K562 (cell line): ENCODE results near the gene NKIRAS2. TPM values are rescaled to one million over a fixed set of nuclear protein-coding genes. Genes with fewer than 3 reads are reported as not detected.

Experiments used
- ATAC-seq: fragments of 200-7000 bp; cut with Tn5 transposase; 3 replicates; pipeline ENCODE4 v1.9.1; 2020; ENCODE audit warnings: moderate library complexity
- BruUV-seq: library from RNA; stranded (reverse); fragments of 400-500 nt; replicated peaks from 2 replicates; lab custom pipeline; 2021; lab: Mats Ljungman, UMichigan
- CTCF ChIA-PET: fragments of 300-600 bp; formaldehyde crosslinking; extraction: SDS; loops from one replicate; lab custom pipeline; 2021; ENCODE audit warnings: low intra/inter-chr PET ratio; lab: Yijun Ruan, JAX
- POLR2A ChIA-PET: fragments of 300-600, 350-650 bp; sonication (Branson Sonifier 250); formaldehyde crosslinking; extraction: SDS; loops from one replicate; lab custom pipeline; 2021; ENCODE audit warnings: antibody characterized with exemption, inconsistent platforms; lab: Yijun Ruan, JAX
- DNase-seq, 4 experiments: peaks; one replicate each; pipeline versions ENCODE4 v3.0.0 to v3.0.0-alpha.2; 2011 to 2018; ENCODE audit warnings: low spot score in 3 of 4, mixed read lengths in 3 of 4; ENCODE audit errors: extremely low read depth in 1 of 4
- FAIRE-seq: peaks from 2 replicates; lab custom pipeline; 2011; peaks lifted over from hg19 to GRCh38; lab: Jason Lieb, UNC
- H2AFZ ChIP-seq: 2 replicates; pipeline ENCODE4 v1.6.0; 2011; ENCODE audit warnings: low read depth, low read length, control low read depth, inconsistent platforms
- H3K27ac ChIP-seq: fragments of 200-600 bp; 3 replicates; pipeline ENCODE4 v1.8.0; 2011; ENCODE audit warnings: low read depth, mild to moderate bottlenecking, control low read depth, inconsistent platforms, low read length, moderate library complexity, mixed read lengths; ENCODE audit errors: extremely low read depth
- H3K27me3 ChIP-seq, 2 experiments: fragments of 300-600 bp in 1 of 2; 2 replicates in 1 of 2; 3 replicates in 1 of 2; pipeline versions ENCODE4 v1.6.0 to v1.8.0; 2011; ENCODE audit warnings: inconsistent platforms in 2 of 2, low read length in 2 of 2, mild to moderate bottlenecking in 1 of 2, mixed read lengths in 1 of 2, moderate library complexity in 1 of 2; ENCODE audit not compliant: control insufficient read depth in 2 of 2, insufficient read depth in 2 of 2
- H3K36me3 ChIP-seq: fragments of 300-600 bp; 3 replicates; pipeline ENCODE4 v1.8.0; 2011; ENCODE audit warnings: mild to moderate bottlenecking, low read length, inconsistent platforms; ENCODE audit not compliant: control insufficient read depth, insufficient read depth
- H3K4me1 ChIP-seq, 2 experiments: fragments of 200-600 bp in 1 of 2; replicated peaks in 1 of 2; 2 replicates in 1 of 2; 3 replicates in 1 of 2; pipeline versions ENCODE4 v1.5.1 to v1.8.0; 2011; ENCODE audit warnings: inconsistent platforms in 2 of 2, low read length in 2 of 2, mild to moderate bottlenecking in 1 of 2, mixed read lengths in 1 of 2, moderate library complexity in 1 of 2; ENCODE audit not compliant: control insufficient read depth in 2 of 2, insufficient read depth in 2 of 2
- H3K4me2 ChIP-seq: 2 replicates; pipeline ENCODE4 v1.6.1; 2011; ENCODE audit warnings: low read length, control low read depth, inconsistent platforms, mixed read lengths; ENCODE audit not compliant: insufficient read depth
- H3K4me3 ChIP-seq: fragments of 200-600 bp; sonication (generic), shearing (Covaris generic); 2 replicates; pipeline ENCODE4 v1.5.1; 2016; ENCODE audit warnings: control low read depth, inconsistent platforms
- H3K79me2 ChIP-seq: fragments of 200-600 bp; 3 replicates; pipeline ENCODE4 v1.8.0; 2011; ENCODE audit warnings: low read length, inconsistent platforms; ENCODE audit not compliant: control insufficient read depth, insufficient read depth
- H3K9ac ChIP-seq, 2 experiments: 2 replicates each; pipeline versions ENCODE4 v1.6.0 to v1.6.1; 2011; ENCODE audit warnings: low read depth in 2 of 2, low read length in 2 of 2, control low read depth in 1 of 2, inconsistent platforms in 1 of 2, mild to moderate bottlenecking in 1 of 2, mixed read lengths in 1 of 2; ENCODE audit not compliant: insufficient read depth in 1 of 2
- H3K9me1 ChIP-seq: one replicate; pipeline ENCODE4 v1.6.0; 2011; ENCODE audit warnings: inconsistent platforms, mild to moderate bottlenecking, low read length, moderate library complexity; ENCODE audit not compliant: control insufficient read depth, insufficient read depth
- H3K9me3 ChIP-seq: replicated peaks from 2 replicates; pipeline ENCODE4 v1.5.1; 2011; ENCODE audit warnings: low read depth, low read length, inconsistent platforms; ENCODE audit not compliant: control insufficient read depth, insufficient read depth
- H4K20me1 ChIP-seq: replicated peaks from 2 replicates; pipeline ENCODE4 v1.6.1; 2011; ENCODE audit warnings: low read length, inconsistent platforms, mixed read lengths; ENCODE audit not compliant: control insufficient read depth, insufficient read depth
- BDP1 ChIP-seq: IDR thresholded peaks from 3 replicates; pipeline ENCODE4 v1.6.1; 2011; ENCODE audit not compliant: insufficient read length, insufficient read depth
- C11orf30 ChIP-seq: fragments of 450-650 bp; IDR thresholded peaks from 2 replicates; pipeline ENCODE4 v1.6.1; 2016; ENCODE audit warnings: low read depth, mild to moderate bottlenecking
- GABPB1 ChIP-seq: sonication (generic); formaldehyde crosslinking; IDR thresholded peaks from 2 replicates; pipeline ENCODE4 v1.8.0; 2022; ENCODE audit warnings: mild to moderate bottlenecking, missing genetic modification reagents
- KDM4B ChIP-seq, 2 experiments: fragments of 450-650 bp in 1 of 2; sonication (generic) in 1 of 2; IDR thresholded peaks; 2 replicates each; pipeline ENCODE4 v1.6.1; 2016 to 2017; ENCODE audit warnings: borderline replicate concordance in 2 of 2, antibody characterized with exemption in 1 of 2, low read depth in 1 of 2, mild to moderate bottlenecking in 1 of 2
- MAFF ChIP-seq: IDR thresholded peaks from 2 replicates; pipeline ENCODE4 v1.6.1; 2012; ENCODE audit warnings: low read length, improper control_type of control experiment
- MAFG ChIP-seq: fragments of 450-650 bp; conservative IDR thresholded peaks from 2 replicates; pipeline ENCODE4 v1.6.1; 2016; ENCODE audit warnings: missing genetic modification characterization, missing compliant biosample characterization
- MAFK ChIP-seq: IDR thresholded peaks from 2 replicates; pipeline ENCODE4 v1.6.1; 2011; ENCODE audit warnings: low read length, improper control_type of control experiment
- PPARD ChIP-seq: fragments of 250-450 bp; sonication (Bioruptor Pico); IDR thresholded peaks from 2 replicates; pipeline ENCODE4 v1.8.0; 2022; ENCODE audit warnings: inconsistent platforms, mild to moderate bottlenecking, moderate library complexity
- RHOXF2B ChIP-seq: fragments of 250-450 bp; sonication (Bioruptor Pico); conservative IDR thresholded peaks from 2 replicates; pipeline ENCODE4 v1.5.1; 2021
- SMAD1 ChIP-seq: fragments of 150-350 bp; IDR thresholded peaks from 2 replicates; pipeline ENCODE4 v1.6.1; 2014; ENCODE audit warnings: low read length, low read depth; ENCODE audit not compliant: partially characterized antibody
- TGIF2 ChIP-seq: sonication (generic); formaldehyde crosslinking; IDR thresholded peaks from 2 replicates; pipeline ENCODE4 v1.8.1; 2022; ENCODE audit warnings: mild to moderate bottlenecking, missing genetic modification reagents, moderate library complexity
- XRCC3 ChIP-seq: fragments of 450-650 bp; IDR thresholded peaks from 2 replicates; pipeline ENCODE4 v1.6.1; 2017; ENCODE audit warnings: mild to moderate bottlenecking, moderate library complexity
- ZC3H8 ChIP-seq: fragments of 450-650 bp; IDR thresholded peaks from 2 replicates; pipeline ENCODE4 v1.6.1; 2017
- ZFP1 ChIP-seq: fragments of 450-650 bp; formaldehyde crosslinking; IDR thresholded peaks from 2 replicates; pipeline ENCODE4 v1.4.0; 2020; ENCODE audit warnings: mild to moderate bottlenecking, mixed read lengths
- ZKSCAN1 ChIP-seq: fragments of 150-350 bp; IDR thresholded peaks from 2 replicates; pipeline ENCODE4 v1.6.1; 2016; ENCODE audit warnings: low read depth, low read length
- ZNF239 ChIP-seq: fragments of 250-450 bp; sonication (Bioruptor Pico); IDR thresholded peaks from 2 replicates; pipeline ENCODE4 v1.4.0; 2020; ENCODE audit warnings: mild to moderate bottlenecking
- WGBS: fragments of 100-300 bp; shearing (Covaris generic); methylation state at CpG from one replicate; pipeline ENCODE4 v1.1.6; 2016; ENCODE audit warnings: low coverage, mixed read lengths; ENCODE audit not compliant: insufficient coverage; ENCODE audit errors: missing lambda C conversion rate; 5-methylcytosine and 5-hydroxymethylcytosine counted together
- in situ Hi-C: fragments of 300-500 bp; cut with MboI; formaldehyde crosslinking; loops from 4 replicates; pipeline ENCODE4 v1.15.0; 2018; ENCODE audit warnings: inconsistent platforms, mixed read lengths
- intact Hi-C: fragments of 100-400 bp; cut with micrococcal nuclease; formaldehyde crosslinking; loops from 2 replicates; pipeline ENCODE4 v1.14.2; 2022
- polyA plus RNA-seq, 8 experiments: library from polyadenylated mRNA; depleted of rRNA in 4 of 8; stranded (reverse) in 5 of 8; unstranded in 3 of 8; fragments of >200 nt; fragmentation: Nextera tagmentation in 2 of 8; fragmentation: Illumina TruSeq in 1 of 8; extraction: Ambion mirVana in 2 of 8; extraction: Trizol in 1 of 8; gene quantifications; 2 replicates each; pipeline versions ENCODE4 v1.2.1 to v1.2.3, GENCODE V29; 2011 to 2014; ENCODE audit warnings: inconsistent platforms in 1 of 8, missing spikeins in 1 of 8
- total RNA-seq, 7 experiments: library from RNA; depleted of rRNA in 6 of 7; stranded (reverse); fragments of >200 nt in 6 of 7; fragmentation: Illumina TruSeq in 2 of 7; extraction: Trizol in 2 of 7; gene quantifications; 2 replicates each; pipeline versions ENCODE4 v1.2.1 to v1.2.3, GENCODE V29; 2011 to 2021; ENCODE audit warnings: low replicate concordance in 1 of 7
- TF ChIP-seq, protein P1 (sequence below): fragments of 450-650 bp; IDR thresholded peaks from 2 replicates; pipeline ENCODE4 v1.6.1; 2018; ENCODE audit not compliant: partially characterized antibody
- TF ChIP-seq, protein P2 (sequence below), 3 experiments: fragments of 200-800 bp in 1 of 3; sonication (Bioruptor generic) in 1 of 3; sonication (generic) in 1 of 3; formaldehyde crosslinking in 1 of 3; IDR thresholded peaks; 2 replicates each; pipeline versions ENCODE4 v1.6.1 to v1.8.0; 2016 to 2022; ENCODE audit warnings: mild to moderate bottlenecking in 2 of 3, missing compliant biosample characterization in 2 of 3, missing genetic modification characterization in 2 of 3, missing genetic modification reagents in 1 of 3

Gene NKIRAS2
- total and polyA plus RNA-seq, 9 of the 15 experiments (the other 6 are each of a cell fraction or from before 2014, with no cell fraction given): 10.1 to 65.5 (median 29.8) TPM

GRCh38 chr17:41996855-41997164, 23.1 kb upstream of the NKIRAS2 start (continued):
- TF ChIP-seq, protein P1, sequence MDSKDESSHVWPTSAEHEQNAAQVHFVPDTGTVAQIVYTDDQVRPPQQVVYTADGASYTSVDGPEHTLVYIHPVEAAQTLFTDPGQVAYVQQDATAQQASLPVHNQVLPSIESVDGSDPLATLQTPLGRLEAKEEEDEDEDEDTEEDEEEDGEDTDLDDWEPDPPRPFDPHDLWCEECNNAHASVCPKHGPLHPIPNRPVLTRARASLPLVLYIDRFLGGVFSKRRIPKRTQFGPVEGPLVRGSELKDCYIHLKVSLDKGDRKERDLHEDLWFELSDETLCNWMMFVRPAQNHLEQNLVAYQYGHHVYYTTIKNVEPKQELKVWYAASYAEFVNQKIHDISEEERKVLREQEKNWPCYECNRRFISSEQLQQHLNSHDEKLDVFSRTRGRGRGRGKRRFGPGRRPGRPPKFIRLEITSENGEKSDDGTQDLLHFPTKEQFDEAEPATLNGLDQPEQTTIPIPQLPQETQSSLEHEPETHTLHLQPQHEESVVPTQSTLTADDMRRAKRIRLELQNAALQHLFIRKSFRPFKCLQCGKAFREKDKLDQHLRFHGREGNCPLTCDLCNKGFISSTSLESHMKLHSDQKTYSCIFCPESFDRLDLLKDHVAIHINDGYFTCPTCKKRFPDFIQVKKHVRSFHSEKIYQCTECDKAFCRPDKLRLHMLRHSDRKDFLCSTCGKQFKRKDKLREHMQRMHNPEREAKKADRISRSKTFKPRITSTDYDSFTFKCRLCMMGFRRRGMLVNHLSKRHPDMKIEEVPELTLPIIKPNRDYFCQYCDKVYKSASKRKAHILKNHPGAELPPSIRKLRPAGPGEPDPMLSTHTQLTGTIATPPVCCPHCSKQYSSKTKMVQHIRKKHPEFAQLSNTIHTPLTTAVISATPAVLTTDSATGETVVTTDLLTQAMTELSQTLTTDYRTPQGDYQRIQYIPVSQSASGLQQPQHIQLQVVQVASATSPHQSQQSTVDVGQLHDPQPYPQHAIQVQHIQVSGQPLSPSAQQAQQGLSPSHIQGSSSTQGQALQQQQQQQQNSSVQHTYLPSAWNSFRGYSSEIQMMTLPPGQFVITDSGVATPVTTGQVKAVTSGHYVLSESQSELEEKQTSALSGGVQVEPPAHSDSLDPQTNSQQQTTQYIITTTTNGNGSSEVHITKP: no peak
- TF ChIP-seq, protein P2, sequence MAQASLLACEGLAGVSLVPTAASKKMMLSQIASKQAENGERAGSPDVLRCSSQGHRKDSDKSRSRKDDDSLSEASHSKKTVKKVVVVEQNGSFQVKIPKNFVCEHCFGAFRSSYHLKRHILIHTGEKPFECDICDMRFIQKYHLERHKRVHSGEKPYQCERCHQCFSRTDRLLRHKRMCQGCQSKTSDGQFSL (CRISPR knock-in tag; IDR thresholded peaks at IDR 0.05): no peak
- TF ChIP-seq, protein P2 (tag; IDR thresholded peaks at IDR 0.05): no peak

GRCh38 chr17:41998497-41998896, 21.4 kb upstream of the NKIRAS2 start:
- WGBS: 35% methylated on average over 2 of the region's 2 CpGs
- Histone ChIP-seq H4K20me1 (peaks cover 9% of the 10 kb centered on the region; the same call in 1 of the 2 replicates), H3K4me2 (no peak overlapping the region), H3K27me3 (no peaks in the 10 kb centered on the region), H3K79me2 (peaks cover 27% of the 10 kb centered on the region), H3K4me3 (no peak overlapping the region), H3K27ac (no peak overlapping the region), H3K36me3 (peaks cover 89% of the 10 kb centered on the region), H3K9me1 (no peaks in the 10 kb centered on the region), H2AFZ (no peak overlapping the region), H3K9ac (no peak overlapping the region), H3K4me1 (no peaks in the 10 kb centered on the region; a peak in 1 of 5 replicates), H3K9me3 (no peaks in the 10 kb centered on the region)
- ATAC-seq (no peak), DNase-seq (no peak), FAIRE-seq (no peak)
- intact Hi-C loops (no loop called here), in situ Hi-C loops (no loop called here)
- BruUV-seq: no TSS peak
- ChIA-PET POLR2A (interaction anchor here (1.3 to 3.9 kb wide), 3 partner anchors 10 to 18 kb away, joined by 3 to 16 read pairs (median 5); partner anchors contain the start of gene DNAJC7), CTCF (no interaction called here)
- TF ChIP-seq XRCC3: no peak
- TF ChIP-seq ZNF239 (CRISPR knock-in tag): no peak
- peak; percentile 62; the same call in 1 of the 2 replicates for TF ChIP-seq MAFK
- TF ChIP-seq KDM4B (IDR thresholded peaks at IDR 0.05; ENCODE audit: borderline replicate concordance in 2 of 2, low read depth in 1 of 2): no peak
- TF ChIP-seq GABPB1 (CRISPR knock-in tag): no peak
- peak; percentile 41; the same call in 1 of the 2 replicates for TF ChIP-seq MAFG
- TF ChIP-seq SMAD1: no peak
- peak; percentile 66 for TF ChIP-seq MAFF
- no peak for TF ChIP-seq ZFP1 (CRISPR knock-in tag)
- TF ChIP-seq RHOXF2B: no peak
- peak; percentile 66 for TF ChIP-seq C11orf30
- no peak for TF ChIP-seq TGIF2
- no peak for TF ChIP-seq ZKSCAN1
- TF ChIP-seq PPARD (CRISPR knock-in tag): no peak
- TF ChIP-seq BDP1: no peak
- no peak for TF ChIP-seq ZC3H8
